NCI-H2227 (cell line): ENCODE results near the gene NFATC3.

ENCODE experiments used
- DNase-seq: peaks from one replicate; lab custom pipeline; 2025; ENCODE audit not compliant: unreplicated experiment; lab: John Stamatoyannopoulos, UW

NFATC3 gene

GRCh38 chr16:68183046-68183445, 97.9 kb downstream of the NFATC3 start:
- DNase-seq, result no peak

GRCh38 chr16:68186877-68187276, 101.7 kb downstream of the NFATC3 start:
- no peak for DNase-seq

DNA sequence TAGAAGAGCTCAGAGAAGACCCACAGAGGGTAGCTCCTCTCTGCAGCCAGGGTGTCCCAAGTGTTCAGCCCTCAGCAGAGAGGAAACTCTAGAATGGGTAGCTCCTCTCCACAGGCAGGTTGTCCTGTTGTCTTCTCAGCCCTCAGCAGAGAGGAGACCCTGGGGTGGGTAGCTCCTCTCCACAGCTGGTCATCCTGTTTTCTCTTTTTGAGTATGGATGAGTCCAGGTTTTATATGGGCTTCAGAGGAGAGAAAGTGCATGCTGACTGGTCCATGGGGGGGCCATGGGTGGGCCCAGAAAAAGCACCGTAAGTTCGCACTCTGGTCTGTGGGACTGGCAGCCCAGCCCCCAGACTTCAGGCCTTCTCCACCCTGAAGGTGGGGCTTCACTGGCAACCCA, 102.3 kb downstream of the NFATC3 start:
- DNase-seq, result no peak

DNA sequence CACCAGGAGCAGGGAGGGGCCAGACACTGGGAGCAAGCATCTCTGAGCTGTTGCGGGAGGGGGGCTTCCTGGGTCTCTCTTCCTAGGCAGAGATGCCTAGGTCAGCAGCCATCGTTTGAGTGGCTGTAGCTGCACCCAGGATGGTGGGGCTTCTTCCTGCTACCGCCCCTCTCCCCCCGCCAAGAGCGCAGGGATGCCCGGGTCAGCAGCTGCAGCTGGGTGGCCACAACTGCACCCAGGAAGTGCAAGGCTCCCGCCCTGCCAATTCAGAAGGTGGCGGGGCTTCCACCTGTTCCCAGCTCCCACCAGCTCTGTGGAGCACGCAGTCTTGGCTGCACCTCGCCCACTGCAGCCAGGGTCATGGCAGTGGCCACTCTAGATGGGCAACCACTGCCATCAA, 103.0 kb downstream of the NFATC3 start:
- no peak for DNase-seq

GRCh38 chr16:68190081-68190480, 104.9 kb downstream of the NFATC3 start:
- DNase-seq, result no peak

DNA sequence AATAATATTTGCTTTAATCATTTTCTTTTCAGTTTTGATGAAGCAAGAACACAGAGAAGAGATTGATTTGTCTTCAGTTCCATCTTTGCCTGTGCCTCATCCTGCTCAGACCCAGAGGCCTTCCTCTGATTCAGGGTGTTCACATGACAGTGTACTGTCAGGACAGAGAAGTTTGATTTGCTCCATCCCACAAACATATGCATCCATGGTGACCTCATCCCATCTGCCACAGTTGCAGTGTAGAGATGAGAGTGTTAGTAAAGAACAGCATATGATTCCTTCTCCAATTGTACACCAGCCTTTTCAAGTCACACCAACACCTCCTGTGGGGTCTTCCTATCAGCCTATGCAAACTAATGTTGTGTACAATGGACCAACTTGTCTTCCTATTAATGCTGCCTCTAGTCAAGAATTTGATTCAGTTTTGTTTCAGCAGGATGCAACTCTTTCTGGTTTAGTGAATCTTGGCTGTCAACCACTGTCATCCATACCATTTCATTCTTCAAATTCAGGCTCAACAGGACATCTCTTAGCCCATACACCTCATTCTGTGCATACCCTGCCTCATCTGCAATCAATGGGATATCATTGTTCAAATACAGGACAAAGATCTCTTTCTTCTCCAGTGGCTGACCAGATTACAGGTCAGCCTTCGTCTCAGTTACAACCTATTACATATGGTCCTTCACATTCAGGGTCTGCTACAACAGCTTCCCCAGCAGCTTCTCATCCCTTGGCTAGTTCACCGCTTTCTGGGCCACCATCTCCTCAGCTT, 105.8 kb downstream of the NFATC3 start:
- DNase-seq, result no peak

DNA sequence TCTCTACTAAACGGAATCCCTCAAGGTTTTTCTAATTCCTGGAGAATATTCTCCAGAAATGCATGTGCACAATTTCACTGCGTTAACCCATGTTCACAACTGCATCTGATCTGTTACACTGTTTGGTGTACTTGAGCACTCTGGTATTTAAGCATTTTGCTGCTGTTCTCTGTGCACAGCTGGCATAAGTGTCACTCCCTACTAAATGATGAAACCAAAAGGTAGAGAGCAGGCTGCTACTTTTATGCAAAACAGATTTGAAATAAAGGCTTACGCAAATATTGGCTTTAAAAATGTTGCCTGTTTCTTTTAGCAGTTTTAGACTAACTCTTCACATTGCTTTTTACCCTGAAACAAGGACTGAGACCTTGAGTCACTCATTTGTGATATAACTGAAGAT, 109.1 kb downstream of the NFATC3 start:
- no peak for DNase-seq

DNA sequence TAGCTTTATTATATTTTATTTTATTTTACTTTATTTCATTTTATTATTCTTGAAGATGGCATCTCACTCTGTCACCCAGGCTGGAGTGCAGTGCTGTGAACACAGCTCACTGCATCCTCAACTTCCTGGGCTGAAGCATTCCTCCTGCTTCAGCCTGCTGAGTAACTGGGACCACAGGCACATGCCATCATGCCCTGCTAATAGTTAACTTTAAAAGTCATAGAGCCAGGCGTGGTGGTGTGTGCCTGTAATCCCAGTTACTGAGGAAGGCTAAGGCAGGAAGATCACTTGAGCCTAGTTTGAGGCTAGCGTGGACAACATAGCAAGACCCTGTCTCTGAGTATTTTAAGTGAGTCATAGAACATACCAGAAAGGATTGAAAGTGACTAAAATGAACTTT, 112.1 kb downstream of the NFATC3 start:
- no peak for DNase-seq

GRCh38 chr16:68200088-68200783, 115.1 kb downstream of the NFATC3 start:
- DNase-seq, result no peak

DNA sequence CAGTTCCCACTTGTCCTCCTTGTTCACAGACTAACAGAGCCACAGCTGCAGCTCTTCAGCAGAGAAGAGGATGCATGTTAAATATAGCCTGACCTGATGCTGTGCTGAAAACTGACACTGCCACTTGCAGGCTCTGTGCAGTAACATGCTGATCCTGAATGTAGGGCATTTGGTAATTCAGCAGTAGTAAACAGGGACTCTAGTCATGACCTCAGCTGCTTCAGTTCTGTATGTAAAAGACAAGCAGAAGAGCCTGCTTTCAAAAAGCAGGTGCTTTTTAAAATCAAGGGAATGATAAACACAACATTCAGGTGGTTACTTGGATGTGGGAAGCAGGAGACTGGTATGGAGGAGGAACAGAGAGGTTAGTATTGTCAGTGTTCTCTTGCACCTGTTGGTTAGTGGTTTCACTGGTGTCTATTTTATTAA, 116.9 kb downstream of the NFATC3 start:
- no peak for DNase-seq

- DNase-seq, result no peak
Observed at GRCh38 chr16:68206245-68206644, 121.1 kb downstream of the NFATC3 start.

GRCh38 chr16:68214726-68215125, 129.6 kb downstream of the NFATC3 start:
- no peak for DNase-seq

DNA sequence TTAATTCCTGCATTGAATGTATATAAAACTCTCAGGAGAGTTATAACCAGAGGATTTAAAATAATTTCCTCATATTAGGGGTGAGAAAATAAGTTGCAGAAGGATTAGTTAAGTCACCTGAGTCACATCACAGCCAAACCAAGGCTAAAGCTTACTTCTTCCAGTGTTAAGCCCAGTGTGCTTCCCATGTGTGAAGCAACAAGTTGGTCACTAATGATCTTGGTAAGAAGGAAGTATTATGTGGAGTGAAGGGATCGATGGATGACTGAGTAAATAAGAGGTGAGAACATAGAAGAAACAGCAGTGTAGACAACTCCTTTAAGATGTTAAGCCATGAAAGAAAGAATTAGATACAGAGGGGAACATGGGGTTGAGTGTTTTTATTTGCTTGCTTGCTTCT, 130.1 kb downstream of the NFATC3 start:
- DNase-seq, result no peak

GRCh38 chr16:68216240-68216639, 131.1 kb downstream of the NFATC3 start:
- no peak for DNase-seq

DNA sequence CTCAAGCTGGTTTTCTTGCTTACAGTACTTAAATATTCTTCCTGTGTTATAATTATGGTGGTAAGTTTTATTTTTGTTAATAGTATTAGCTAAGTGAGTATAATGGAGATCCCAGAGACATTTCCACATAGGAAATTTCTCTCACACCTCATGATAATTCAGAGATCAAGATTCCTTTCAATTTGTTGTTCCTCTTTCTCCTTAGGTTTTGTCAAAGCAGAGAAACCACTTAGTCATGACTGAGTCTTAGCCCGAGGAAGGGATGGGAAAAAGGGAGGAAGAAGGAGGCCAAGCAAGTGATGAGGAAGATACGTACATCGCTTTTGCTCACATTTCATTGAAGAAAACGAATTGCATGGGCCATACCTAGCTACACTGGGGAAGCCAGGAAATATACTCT, 132.3 kb downstream of the NFATC3 start:
- DNase-seq, result no peak

GRCh38 chr16:68219725-68220351, 134.7 kb downstream of the NFATC3 start:
- DNase-seq, result no peak

DNA sequence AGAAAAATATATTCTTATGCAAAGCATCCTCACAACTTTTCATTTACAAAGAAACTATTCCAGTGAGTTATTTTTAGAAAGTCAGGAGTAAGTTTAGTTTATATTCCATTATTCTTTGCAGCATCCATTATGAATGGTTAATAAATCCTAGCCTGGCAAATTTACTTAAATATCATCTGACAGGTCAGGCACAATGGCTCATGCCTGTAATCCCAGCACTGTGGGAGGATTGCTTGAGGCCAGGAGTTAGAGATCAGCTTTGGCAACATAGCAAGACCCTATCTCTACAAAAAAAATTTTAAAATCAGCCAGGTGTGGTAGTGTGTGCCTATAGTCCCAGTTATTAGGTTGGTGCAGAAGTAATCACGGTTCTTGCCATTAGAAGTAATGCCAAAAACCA, 137.9 kb downstream of the NFATC3 start:
- DNase-seq, result no peak

GRCh38 chr16:68226116-68226515, 140.9 kb downstream of the NFATC3 start:
- DNase-seq, result no peak

DNA sequence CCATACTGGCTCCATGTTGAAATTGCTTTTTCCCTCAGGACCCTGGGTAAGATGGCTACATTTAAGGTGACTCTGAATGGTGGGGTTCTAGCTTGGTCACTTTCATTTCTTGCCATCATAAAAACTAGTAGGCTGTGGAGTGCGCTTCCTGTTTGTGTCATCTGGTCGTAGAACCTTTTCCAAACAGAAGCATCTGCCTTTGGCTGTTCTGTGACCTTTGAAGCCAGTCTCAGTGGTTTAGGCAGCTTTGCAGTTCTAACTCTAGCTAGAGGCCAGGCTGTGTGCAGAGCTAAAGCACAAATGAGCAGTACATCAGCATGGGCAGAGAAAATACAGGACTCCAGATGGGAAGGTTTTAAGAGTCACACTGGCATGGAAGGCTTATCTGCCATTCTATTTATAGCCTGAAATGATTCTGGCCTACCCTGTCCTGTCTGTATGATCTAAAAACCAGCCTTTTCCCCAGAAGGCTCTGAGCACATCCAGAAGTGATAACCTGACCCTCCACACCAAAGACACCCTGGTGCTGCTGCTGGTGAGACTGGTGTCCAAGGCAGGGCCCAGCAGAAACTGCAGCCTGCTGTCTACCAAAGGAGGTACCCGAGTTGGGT, 142.1 kb downstream of the NFATC3 start:
- DNase-seq, result no peak

- no peak for DNase-seq
Observed at GRCh38 chr16:68227850-68228553, 142.8 kb downstream of the NFATC3 start.

DNA sequence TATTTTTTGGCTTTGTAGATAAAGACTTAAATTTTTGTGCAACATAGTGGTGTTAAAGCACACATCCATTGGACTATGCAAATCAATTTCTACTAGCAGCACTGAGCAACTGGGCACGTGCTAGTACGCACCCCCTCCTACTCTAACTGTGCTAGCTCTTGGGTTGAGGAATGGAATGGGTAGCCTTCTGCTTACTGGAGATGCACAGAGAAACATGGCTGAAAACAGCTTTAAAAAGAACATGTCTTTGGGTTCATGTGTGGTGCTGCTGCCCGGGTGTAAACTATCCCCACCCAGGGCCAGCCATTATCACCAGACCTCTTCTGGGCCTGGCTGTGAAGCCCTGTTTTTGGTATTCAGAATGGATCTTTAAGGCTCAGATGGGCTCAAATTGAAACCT, 143.5 kb downstream of the NFATC3 start:
- no peak for DNase-seq
